ENCODE data around the gene IRS2. TPM values are rescaled to one million over a fixed set of nuclear protein-coding genes. Genes with fewer than 3 reads are reported as not detected.
"Not testable (repeated sequence)": the region's sequence is repeated elsewhere in the genome, so short reads cannot be mapped to it uniquely, and the experiment has no call there.

The IRS2 gene
- total and polyA plus RNA-seq, 7 donors: 9.3 to 40.8 (median 18.2) TPM

- WGBS, 3 donors: 64 to 71% (median 64%) methylated on average over 4 of the region's 4 CpGs
These were observed 50.9 kb downstream of the IRS2 start for GRCh38 chr13:109735436-109735966.

GRCh38 chr13:109734002-109734785 is 52.2 kb downstream of the IRS2 start:
- H3K27ac ChIP-seq: no peak overlapping the region
- TF ChIP-seq, protein P1, sequence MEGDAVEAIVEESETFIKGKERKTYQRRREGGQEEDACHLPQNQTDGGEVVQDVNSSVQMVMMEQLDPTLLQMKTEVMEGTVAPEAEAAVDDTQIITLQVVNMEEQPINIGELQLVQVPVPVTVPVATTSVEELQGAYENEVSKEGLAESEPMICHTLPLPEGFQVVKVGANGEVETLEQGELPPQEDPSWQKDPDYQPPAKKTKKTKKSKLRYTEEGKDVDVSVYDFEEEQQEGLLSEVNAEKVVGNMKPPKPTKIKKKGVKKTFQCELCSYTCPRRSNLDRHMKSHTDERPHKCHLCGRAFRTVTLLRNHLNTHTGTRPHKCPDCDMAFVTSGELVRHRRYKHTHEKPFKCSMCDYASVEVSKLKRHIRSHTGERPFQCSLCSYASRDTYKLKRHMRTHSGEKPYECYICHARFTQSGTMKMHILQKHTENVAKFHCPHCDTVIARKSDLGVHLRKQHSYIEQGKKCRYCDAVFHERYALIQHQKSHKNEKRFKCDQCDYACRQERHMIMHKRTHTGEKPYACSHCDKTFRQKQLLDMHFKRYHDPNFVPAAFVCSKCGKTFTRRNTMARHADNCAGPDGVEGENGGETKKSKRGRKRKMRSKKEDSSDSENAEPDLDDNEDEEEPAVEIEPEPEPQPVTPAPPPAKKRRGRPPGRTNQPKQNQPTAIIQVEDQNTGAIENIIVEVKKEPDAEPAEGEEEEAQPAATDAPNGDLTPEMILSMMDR (IDR thresholded peaks at IDR 0.05): no peak
- peaks cover 0 to 2% (median 0%) of the 10 kb centered on the region in 3 donors for H3K27me3 ChIP-seq (ENCODE audit: insufficient read depth in 3 of 3, low read length in 2 of 3)

More at GRCh38 chr13:109735436-109735966, 50.9 kb downstream of the IRS2 start:
- Histone ChIP-seq H3K27ac (no peak overlapping the region), H3K9me3 (no peaks in the 10 kb centered on the region), H3K4me3 (no peak overlapping the region), H3K36me3 (ENCODE audit: insufficient read depth in 1 of 2, low read depth in 1 of 2) (no peaks in the 10 kb centered on the region), H3K4me1 (no peaks in the 10 kb centered on the region), H3K27me3 (ENCODE audit: insufficient read depth in 3 of 3, low read length in 2 of 3) (no peaks in the 10 kb centered on the region)
- DNase-seq: no peak
- ATAC-seq: no peak
- intact Hi-C loops (cut with DNase I): no loop called here
- TF ChIP-seq, protein P1 (IDR thresholded peaks at IDR 0.05): no peak

DNA sequence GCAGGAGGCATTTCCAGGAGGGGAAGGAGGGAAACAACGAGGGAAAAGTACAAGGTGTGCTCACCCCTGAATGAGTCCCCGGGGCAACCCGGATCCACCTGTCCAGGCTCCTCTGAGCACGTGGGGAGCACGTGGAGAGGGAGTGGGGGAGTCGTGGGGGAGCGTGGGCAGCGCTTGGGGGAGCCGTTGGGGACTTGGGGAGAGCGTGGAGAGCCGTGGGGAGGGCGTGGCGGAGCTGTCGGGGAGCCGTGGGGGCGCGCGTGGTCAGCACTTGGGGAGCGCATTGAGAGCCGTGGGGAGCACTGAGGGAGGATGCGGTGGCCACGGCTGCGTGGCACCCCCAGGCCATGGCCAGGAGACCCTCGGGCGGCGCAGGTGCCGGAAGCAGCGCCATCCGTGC is 52.8 kb downstream of the IRS2 start:
- DNase-seq: no peak
- Histone ChIP-seq H3K4me3 (no peak overlapping the region), H3K9me3 (no peaks in the 10 kb centered on the region), H3K36me3 (ENCODE audit: insufficient read depth in 1 of 2, low read depth in 1 of 2) (no peaks in the 10 kb centered on the region), H3K4me1 (no peaks in the 10 kb centered on the region), H3K27me3 (ENCODE audit: insufficient read depth in 3 of 3, low read length in 2 of 3) (peaks cover 0 to 6% (median 2%) of the 10 kb centered on the region in 3 donors), H3K27ac (no peak overlapping the region)
- TF ChIP-seq, protein P1 (IDR thresholded peaks at IDR 0.05): no peak
- peak in 1 of 4 donors; percentile 33 for ATAC-seq
- intact Hi-C loops (cut with DNase I): no loop called here
- WGBS, 3 donors: 89 to 90% (median 89%) methylated on average over 29 of the region's 29 CpGs

More at GRCh38 chr13:109734002-109734785, 52.2 kb downstream of the IRS2 start:
- DNase-seq: no peak
- Histone ChIP-seq H3K4me3 (no peak overlapping the region), H3K36me3 (ENCODE audit: insufficient read depth in 1 of 2, low read depth in 1 of 2) (no peaks in the 10 kb centered on the region), H3K4me1 (no peaks in the 10 kb centered on the region), H3K9me3 (no peaks in the 10 kb centered on the region)
- 81 to 88% (median 82%) methylated on average over 21 of the region's 21 CpGs for WGBS, 3 donors
- intact Hi-C loops (cut with DNase I): no loop called here
- ATAC-seq: no peak

DNA sequence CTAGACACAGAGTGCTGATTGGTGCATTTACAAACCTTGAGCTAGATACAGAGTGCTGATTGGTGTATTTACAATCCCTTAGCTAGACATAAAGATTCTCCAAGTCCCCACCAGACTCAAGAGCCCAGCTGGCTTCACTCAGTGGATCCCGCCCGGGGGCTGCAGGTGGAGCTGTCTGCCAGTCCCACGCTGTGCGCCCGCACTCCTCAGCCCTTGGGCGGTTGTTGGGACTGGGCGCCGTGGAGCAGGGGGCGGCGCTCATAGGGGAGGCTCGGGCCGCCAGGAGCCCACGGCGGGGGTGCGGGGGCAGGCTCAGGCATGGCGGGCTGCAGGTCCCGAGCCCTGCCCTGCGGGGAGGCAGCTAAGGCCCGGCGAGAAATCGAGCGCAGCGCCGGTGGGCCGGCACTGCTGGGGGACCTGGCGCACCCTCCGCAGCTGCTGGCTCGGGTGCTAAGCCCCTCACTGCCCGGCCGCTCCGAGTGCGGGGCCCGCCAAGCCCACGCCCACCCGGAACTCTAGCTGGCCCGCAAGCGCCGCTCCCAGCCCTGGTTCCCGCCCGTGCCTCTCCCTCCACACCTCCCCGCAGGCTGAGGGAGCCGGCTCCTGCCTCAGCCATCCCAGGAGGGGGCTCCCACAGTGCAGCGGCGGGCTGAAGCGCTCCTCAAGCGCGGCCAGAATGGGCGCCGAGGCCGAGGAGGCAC is 53.8 kb downstream of the IRS2 start:
- ATAC-seq; H3K9me3 ChIP-seq; H3K36me3 ChIP-seq (ENCODE audit: insufficient read depth in 1 of 2, low read depth in 1 of 2); H3K27ac ChIP-seq; H3K4me1 ChIP-seq; intact Hi-C loops (cut with DNase I); H3K4me3 ChIP-seq; DNase-seq: not testable (repeated sequence)
- 95 to 98% (median 97%) methylated on average over 31 to 50 of the region's 50 CpGs for WGBS, 3 donors
- peaks cover 0 to 12% (median 2%) of the 10 kb centered on the region in 3 donors for H3K27me3 ChIP-seq (ENCODE audit: insufficient read depth in 3 of 3, low read length in 2 of 3)

DNA sequence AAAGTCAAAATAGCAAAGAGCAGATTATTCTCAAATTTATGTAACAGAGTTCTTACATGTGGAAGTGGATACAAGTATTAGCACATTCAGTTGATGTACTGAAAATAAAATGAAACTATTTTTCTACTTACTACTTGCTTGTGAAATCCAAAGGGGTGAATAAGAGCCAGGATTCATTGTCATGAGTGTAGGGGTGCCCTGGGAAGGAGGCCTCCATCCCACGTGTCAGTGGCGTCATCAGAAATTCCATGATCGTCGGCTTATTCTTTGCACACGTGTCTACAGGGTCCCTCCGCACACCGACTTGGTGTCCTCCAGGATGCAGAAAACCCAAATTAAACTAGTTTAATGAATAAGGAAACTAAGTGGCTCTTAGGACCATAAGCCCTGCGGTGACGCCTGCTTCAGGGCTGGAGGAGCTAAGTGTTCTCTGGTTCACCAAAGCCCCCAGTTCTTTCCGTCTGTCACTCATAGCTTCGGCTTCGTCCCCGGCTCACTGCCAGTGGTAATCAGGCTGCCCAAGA is 55.5 kb downstream of the IRS2 start:
- H3K4me1 ChIP-seq: no peaks in the 10 kb centered on the region
- TF ChIP-seq, protein P1 (IDR thresholded peaks at IDR 0.05): no peak
- intact Hi-C loops (cut with DNase I): no loop called here
- ATAC-seq (peak in 2 of 4 donors; percentile 26 to 47), DNase-seq (no peak)
- WGBS, 3 donors: 85 to 90% (median 85%) methylated on average over 13 of the region's 13 CpGs
- H3K4me3 ChIP-seq: no peak overlapping the region
- no peak overlapping the region for H3K27ac ChIP-seq
- H3K36me3 ChIP-seq (ENCODE audit: insufficient read depth in 1 of 2, low read depth in 1 of 2): no peaks in the 10 kb centered on the region
- no peaks in the 10 kb centered on the region for H3K9me3 ChIP-seq
- H3K27me3 ChIP-seq (ENCODE audit: insufficient read depth in 3 of 3, low read length in 2 of 3): peaks cover 0 to 18% (median 5%) of the 10 kb centered on the region in 3 donors

Data from psoas muscle (tissue), 8 donors.